Astrocyte of the cerebellum (primary cell): ENCODE results near the gene SMCHD1.
A peak's percentile ranks its signal among the peaks of the same experiment; 100 is the strongest.

ENCODE experiments used
- DNase-seq: peaks from one replicate; pipeline ENCODE4 v3.0.0-alpha.2; 2011; ENCODE audit warnings: low read depth
- H3K4me3 ChIP-seq: 2 replicates; pipeline ENCODE4 v1.5.1; 2011; ENCODE audit warnings: mild to moderate bottlenecking, low read depth, low read length, moderate library complexity
- in situ Hi-C: cut with HindIII; loops from 2 replicates; pipeline ENCODE4 v1.10.0; 2017; ENCODE audit warnings: low sequenced_read_pairs
- TF ChIP-seq, protein P1 (sequence below): IDR thresholded peaks from 2 replicates; pipeline ENCODE4 v1.5.1; 2012; ENCODE audit warnings: low read length, low read depth, moderate library complexity, mild to moderate bottlenecking; ENCODE audit errors: missing control alignments

The SMCHD1 gene

DNA sequence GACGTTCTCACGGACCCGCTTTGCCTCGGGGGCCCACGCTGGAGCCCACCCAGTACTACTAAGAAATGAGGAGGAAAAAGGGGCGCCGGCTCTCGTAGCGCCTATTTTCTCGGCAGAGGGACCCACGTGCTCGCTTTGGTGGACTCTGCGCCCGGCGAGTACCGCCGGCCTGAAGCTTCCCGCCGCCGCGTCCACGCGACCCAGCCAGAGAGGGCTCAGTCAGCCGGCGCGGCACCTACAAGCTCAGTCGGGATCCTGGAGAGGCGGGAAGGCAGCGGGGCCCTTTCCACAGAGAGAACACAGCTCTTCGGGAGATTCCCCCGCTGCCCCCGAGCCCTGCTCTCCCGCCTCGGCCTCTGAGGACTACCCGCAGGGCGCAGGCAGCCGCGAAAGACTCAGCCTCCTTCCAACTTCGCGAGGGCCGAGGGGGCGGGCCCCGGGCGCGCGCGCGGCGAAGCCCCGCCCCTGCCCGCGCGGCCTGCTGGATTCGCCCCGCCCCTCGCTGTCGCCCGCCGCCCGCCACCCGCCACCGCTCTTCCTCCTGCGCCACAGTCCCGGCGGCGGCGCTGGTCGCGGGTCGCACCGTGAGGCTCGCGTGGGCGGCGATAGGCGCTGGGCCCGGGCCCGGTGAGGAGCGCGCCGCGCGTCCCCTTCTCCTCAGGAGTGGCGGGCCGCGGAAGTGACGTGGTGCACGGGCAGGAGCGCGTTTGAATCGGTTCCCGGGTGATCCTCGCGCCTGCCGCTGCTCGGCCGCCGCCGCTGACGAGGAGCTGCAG, at the start of gene SMCHD1:
SMCHD1 (plus strand) TSS at position 549 of the 776 bp plus-strand sequence. CDS start 350 bp downstream, outside the sequence.
- DNase-seq, result peak; percentile 53
- H3K4me3 ChIP-seq, result peak within 1 kb of the TSS; percentile 88
- TF ChIP-seq, protein P1, sequence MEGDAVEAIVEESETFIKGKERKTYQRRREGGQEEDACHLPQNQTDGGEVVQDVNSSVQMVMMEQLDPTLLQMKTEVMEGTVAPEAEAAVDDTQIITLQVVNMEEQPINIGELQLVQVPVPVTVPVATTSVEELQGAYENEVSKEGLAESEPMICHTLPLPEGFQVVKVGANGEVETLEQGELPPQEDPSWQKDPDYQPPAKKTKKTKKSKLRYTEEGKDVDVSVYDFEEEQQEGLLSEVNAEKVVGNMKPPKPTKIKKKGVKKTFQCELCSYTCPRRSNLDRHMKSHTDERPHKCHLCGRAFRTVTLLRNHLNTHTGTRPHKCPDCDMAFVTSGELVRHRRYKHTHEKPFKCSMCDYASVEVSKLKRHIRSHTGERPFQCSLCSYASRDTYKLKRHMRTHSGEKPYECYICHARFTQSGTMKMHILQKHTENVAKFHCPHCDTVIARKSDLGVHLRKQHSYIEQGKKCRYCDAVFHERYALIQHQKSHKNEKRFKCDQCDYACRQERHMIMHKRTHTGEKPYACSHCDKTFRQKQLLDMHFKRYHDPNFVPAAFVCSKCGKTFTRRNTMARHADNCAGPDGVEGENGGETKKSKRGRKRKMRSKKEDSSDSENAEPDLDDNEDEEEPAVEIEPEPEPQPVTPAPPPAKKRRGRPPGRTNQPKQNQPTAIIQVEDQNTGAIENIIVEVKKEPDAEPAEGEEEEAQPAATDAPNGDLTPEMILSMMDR, result no peak
- in situ Hi-C loops, result no loop called here

GRCh38 chr18:2606335-2606734, 49.2 kb upstream of the SMCHD1 start:
- in situ Hi-C loops, result no loop called here
- TF ChIP-seq, protein P1, result no peak
- H3K4me3 ChIP-seq, result no peak overlapping the region
- DNase-seq, result no peak

- DNase-seq, result no peak
- in situ Hi-C loops, result no loop called here
Measured at GRCh38 chr18:2609604-2610003, 45.9 kb upstream of the SMCHD1 start.

DNA sequence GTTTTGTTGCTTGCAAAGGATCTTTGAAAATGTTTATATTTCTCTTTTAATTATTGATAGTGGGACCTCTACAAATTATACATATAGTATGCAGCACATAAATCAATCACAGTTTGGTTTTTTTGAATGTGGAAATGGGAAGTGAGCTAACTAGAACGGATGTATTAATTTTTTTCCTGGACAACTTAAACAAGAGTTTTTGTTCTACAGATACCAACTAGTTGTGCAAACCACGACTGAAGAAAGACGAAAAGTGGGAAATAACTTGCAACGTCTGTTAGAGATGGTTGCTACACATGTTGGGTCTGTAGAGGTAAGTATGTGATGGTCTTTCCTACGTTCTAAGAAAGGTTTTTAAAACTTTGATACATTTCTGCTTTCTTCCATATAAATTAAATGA, 45.0 kb upstream of the SMCHD1 start:
- TF ChIP-seq, protein P1, result no peak
- DNase-seq, result no peak
- H3K4me3 ChIP-seq, result no peak overlapping the region
- in situ Hi-C loops, result no loop called here

More at GRCh38 chr18:2609604-2610003, 45.9 kb upstream of the SMCHD1 start:
- TF ChIP-seq, protein P1, result no peak
- H3K4me3 ChIP-seq, result no peak overlapping the region

- TF ChIP-seq, protein P1, result no peak
- in situ Hi-C loops, result no loop called here
- DNase-seq, result no peak
- no peak overlapping the region for H3K4me3 ChIP-seq
Measured at GRCh38 chr18:2612996-2613395, 42.5 kb upstream of the SMCHD1 start.

GRCh38 chr18:2617401-2617998, 38.0 kb upstream of the SMCHD1 start:
- DNase-seq, result peak; percentile 26
- TF ChIP-seq, protein P1, result no peak
- H3K4me3 ChIP-seq, result peak overlapping the region; percentile 3
- in situ Hi-C loops, result no loop called here
